GOT3 (cell line): ENCODE data around the gene NELFB.

Experiments
- DNase-seq: peaks from one replicate; lab custom pipeline; 2025; ENCODE audit warnings: mixed read lengths; lab: John Stamatoyannopoulos, UW

Gene NELFB

DNA sequence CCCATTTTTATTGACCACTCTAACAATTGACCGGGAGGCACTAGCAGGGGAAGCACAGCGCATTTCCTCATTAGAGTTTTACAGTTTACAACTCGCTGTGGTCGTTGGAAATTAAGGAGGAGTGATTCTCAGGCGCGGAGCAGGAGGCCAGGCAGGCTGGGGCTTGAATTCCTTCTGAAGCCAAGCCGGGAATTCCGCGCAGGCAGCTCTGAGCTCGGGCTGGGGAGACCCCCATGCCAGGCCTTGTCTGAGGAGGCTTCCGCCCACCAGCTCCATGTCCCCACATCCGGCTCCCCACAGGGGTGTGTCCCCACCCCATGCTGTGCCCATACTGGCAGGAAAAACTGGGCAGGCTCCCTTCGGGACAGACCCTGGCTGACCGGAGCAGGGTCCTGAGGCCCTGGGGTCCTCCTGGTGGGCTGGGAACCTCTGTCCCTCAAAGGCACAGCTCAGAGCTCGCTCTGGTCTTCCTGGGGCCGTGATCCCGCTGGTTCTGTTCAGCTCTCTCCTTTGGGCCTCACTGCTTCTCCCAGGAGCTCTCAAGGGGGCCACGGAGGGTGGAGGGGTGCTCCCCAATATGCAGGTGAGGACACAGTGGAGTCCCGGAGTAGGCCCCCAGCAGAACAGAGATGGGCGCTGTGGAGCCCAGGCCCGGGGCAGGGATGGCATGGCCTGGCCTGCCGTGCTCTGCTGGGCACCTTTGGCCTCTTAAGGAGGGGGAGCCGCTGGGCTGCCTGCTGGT, 48.2 kb downstream of the NELFB start:
- no peak for DNase-seq

DNA sequence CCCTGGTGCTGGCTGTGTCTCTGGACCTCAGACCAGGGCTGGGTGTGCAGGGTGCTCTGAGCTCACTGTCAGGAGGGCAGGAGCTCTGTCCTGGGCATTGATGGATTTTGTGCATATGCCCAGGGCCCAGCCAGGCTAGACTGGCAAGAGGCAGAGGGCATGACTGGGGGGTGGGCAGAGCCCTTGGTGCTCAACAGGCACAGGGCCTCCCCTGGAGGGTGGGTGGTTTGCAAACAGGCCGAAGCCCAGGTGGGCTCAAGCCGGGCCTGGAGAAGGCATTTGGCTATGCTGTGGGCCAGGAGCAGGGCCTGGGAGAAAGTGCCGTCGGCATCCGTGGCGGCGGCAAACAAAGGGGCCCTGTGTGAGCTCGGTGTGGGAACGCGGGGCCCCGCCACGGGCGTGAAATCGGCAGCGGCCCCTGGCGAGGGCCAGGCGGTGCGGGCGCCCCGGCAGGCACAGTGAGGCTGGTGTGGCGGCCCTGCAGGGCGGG, 48.8 kb downstream of the NELFB start:
- DNase-seq = no peak

DNA sequence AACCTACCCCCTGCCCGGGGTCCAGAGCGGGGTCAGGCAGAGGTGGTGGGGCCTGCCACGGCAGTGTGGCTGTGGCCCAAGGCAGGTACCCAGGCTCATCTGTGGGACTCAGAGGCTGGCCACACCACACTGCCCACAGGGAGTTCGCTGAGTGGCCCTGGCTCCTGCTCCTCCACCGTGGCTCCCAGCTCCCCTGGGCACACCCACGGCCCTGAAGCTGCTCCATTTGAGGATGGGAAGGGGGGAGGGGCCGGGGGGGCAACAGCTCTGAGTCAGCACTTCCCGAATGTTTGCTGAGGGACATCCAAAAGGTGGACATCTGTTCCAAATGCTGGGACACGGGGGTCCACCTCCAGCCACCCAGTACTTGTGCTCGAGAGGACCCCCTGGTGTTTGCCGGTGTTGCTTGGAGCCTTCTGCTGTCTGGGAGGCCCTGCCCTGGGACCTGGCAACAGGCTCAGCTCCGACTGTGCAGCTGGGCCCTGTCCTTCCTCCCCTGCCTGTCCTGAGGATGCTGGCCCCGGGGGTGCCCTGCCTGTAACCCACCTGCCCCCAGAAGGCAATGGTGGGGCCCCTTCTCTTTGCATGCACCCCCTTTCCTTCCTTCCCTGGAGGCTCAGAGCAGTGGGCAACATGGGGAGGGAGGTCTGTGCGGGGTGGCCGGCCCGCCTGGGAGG, 49.4 kb downstream of the NELFB start:
- no peak for DNase-seq

DNA sequence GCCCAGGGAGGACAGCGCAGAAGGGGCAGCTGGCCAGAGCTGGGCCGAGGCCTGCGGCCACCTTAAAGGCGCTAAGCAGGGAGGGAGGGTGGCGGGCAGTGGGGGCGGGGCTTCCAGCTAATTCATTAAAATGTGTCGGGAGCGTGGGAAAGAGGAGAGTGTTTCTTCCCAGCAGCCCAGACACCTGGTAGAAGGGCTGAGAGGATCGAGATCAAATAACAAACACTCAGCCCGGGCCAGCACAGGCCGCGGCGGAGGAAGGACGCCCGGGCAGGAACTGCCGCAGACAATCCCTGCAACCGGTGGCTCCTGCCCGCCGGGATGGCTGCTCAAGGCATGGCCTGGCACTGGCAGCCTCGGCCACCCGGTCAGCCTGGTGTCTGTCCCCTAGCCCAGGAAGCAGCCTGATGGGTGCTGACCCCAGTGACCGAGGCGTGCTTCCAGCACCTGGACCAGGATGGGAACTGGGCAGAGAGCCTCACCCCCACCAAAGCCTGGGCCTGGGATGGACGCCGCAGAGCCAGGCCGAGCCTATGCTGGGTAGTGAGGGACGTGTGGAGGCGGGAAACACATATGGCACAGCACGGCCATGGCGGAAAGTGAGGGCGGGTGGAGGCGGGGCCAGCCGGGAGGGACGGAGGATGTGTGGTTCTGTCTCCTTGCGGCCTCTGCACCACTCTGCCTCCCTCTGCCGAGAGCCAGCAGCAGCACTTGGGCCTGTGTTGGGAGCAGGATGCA, 50.1 kb downstream of the NELFB start:
- no peak for DNase-seq

DNA sequence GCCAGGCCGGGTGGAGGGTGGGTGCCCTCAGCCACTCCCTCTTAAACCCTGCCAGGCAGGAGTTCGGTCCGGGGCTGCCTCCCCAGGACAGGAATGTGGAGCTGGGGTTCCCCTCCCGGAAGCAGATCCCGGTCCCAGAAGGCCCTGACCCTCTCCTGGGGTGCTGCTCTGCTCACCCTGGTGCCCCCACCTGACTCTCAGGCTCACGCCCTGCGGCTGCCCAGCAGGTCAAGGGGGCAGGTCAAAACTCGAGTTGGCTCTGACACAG, 50.6 kb downstream of the NELFB start:
- no peak for DNase-seq

DNA sequence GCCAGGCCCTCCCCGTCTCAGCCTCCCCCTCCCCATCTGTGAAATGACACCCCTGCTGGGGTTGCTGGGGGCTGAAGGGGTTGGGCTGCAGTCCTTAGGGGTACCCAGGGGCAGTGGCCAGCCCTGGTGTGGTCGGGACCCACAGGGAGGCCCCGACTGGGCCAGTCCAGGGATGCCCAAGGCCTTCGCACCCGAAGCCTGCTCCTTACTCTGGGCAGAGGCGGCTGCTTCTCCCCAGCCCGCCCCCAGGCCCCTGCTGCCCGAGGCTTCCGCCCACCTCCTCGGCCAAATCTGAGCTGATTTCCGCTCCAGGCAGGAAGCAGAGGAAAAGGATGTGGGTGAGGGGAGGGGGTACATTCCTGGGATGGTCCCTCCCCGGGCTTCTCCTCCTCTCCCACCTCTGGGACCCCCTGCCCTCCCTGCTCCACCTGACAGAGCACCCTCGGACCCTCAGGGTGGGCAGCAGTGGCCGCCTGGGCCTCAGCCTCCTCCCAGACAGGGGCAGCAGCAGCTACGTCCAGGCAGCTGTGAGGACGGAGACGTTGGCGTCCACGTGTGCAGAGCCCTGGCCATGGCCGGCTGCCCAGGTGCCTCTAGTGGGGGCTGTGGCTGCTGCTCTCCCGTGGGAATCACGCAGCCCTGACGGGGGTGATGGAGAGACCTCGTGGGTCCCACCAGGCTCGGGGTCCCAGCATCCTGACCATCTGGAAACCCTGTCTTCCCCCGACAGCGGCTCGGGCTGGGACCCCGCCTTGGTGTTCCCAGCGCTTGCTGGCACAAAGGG, 51.1 kb downstream of the NELFB start:
- no peak for DNase-seq

DNA sequence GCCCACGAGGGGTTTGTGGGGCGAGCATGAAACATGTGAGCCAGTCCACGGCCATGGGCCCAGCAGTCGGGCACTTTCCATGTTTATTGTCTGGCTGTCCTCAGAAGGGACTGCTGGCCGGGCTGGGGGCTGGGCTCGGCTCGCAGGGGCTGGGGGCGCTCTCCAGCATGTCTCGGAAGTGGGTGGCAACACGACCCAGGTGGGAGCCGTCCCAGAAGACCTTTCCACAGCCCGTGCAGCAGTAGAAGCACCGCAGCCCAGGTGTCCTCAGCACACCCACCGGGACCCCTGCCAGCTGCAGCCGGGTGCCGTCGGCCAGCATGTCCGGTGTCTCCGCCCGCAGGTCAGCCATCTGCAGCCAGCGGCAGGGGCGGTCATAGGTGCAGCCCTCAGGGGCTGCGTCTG, 51.7 kb downstream of the NELFB start:
- no peak for DNase-seq

DNA sequence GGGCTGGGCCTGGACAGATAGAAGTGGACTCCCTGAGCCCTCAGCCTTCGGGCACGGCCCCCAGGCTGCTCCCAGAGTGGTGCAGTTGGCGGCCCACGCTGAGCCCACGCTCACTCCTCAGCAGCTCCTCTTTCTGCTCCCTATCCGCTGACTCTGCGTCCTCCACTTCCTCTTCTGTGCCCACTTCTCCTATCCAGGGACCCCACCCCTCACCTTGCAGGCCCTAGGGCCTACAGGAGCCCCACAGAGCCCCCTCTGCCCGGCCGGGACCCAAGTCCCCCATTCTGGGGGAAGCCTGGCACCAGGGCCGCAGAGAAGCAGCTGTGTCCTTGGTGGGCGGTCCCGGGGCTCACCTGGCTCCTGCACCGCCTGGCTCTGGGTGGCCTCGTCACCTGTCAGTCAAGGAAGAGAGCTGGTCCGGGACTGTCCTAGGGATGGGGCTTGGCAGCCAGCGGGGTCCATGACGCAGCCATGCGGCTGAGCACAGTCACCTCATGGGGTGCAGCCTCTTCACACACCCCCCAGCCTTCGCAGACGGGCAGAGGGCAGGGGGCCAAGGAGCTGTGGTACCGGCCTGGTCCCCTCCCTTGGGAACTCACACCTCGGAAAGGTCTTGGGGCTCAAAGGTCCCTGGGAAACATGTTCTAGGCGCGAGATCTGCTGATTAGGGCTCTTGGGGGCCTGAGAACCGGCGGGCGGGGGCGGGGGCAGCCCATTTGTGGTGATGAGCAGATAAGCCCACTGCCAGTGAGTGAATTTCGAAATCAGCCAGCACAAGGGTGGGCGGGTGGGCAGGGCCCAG, 52.3 kb downstream of the NELFB start:
- DNase-seq = no peak

DNA sequence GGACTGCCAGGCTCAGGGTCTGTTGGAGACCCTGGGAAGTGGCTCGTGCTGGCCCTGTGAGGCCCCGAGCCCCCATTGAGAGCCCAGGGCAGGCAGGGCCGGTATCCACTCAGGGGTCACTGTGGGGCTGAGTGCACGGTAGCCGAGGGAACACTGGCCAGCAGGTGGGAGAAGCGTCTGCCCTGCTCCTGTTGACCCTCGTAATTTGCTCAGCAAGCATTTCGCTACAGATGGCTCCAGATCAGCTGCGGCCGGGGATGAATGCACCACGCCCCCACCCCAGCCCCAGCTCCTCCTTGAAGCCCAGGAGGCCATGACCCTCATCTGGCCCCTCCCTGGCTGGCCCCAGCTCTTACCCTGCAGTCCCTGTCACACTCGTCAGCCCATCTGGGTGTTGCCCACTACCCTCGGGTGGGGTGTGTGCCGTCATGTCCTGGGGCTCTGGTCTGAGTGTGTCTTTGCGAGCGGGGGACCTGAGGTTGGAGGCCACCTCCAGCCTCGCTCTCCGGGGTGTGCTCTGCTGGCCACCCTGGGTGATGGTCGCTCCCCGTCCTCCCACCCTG, 53.0 kb downstream of the NELFB start:
- no peak for DNase-seq

DNA sequence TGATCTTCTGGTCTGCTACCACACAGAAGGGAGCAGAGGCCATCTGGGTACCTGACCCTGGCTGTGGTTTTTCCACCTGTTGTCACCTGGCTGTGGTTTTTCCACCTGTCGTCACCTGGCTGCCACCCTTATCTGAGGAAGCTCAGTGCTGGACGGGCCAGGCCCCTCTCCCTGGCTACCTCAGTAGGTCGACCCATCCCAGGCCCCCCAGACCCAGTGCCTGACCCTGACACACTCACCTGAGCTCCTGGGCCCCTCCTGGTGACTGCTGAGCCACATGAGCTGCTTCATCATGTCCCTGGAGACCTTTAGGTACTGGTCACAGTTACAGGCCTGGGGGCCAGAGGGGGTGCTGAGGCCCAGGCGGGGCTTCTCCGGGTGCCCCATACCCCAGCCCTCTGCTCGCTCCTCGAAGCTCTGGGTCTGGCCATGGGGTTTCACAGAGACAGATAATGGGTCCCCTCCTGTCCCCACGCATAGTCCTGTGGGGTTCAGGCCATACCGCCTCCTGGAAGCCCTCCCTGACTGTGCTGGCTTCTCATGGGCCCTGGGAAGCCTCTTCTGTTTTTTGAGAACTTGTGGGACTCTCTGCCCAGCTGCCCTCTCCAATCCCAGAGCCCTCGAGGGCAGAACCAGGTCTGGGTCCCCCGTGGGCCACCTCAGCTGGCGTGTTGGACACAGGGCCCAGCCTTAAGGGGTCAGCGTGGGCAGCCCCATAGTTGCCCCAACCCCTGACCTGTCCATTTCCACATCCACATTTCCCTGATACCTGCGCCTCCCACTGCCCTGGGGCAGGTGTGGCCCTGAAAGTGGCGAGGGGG, 54.5 kb downstream of the NELFB start:
- DNase-seq = no peak

DNA sequence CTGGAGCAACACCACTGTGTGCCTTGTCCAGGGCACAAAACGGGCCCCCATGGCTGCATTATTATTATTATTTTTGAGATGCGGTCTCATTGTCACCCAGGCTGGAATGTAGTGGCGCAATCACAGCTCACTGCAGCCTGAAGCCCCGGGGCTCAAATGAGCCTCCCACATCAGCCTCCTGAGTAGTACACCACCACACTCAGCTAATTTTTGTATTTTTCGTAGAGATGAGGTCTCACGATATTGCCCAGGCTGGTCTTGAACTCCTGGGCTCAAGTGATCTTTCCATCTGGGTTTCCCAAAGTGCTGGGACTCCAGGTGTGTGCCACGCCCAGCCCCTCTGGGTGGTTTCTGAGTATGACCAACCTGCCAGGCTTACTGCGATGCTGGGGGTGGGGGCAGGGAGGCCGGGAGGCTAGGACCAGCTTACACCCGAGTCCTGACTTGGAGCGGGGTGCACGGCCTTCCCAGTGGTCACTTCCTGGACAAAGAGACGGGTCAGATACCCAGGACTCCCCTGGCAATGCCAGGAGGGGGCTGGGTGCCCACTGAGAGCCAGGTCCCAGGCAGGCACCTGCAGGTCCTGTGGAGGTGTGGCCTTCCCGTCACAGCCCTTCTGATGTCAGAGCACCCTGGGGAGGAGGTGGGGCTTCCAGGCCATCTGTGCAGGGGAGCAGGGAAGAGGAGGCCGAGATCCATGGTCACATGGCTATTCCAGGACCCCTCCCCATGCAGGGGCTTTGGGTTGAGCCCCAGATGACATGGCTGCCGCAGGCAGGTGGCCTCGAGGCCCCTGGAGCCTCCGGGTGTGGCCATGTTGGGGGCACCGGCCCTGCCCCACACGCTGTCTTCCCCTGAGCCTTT, 55.3 kb downstream of the NELFB start:
- DNase-seq = no peak

DNA sequence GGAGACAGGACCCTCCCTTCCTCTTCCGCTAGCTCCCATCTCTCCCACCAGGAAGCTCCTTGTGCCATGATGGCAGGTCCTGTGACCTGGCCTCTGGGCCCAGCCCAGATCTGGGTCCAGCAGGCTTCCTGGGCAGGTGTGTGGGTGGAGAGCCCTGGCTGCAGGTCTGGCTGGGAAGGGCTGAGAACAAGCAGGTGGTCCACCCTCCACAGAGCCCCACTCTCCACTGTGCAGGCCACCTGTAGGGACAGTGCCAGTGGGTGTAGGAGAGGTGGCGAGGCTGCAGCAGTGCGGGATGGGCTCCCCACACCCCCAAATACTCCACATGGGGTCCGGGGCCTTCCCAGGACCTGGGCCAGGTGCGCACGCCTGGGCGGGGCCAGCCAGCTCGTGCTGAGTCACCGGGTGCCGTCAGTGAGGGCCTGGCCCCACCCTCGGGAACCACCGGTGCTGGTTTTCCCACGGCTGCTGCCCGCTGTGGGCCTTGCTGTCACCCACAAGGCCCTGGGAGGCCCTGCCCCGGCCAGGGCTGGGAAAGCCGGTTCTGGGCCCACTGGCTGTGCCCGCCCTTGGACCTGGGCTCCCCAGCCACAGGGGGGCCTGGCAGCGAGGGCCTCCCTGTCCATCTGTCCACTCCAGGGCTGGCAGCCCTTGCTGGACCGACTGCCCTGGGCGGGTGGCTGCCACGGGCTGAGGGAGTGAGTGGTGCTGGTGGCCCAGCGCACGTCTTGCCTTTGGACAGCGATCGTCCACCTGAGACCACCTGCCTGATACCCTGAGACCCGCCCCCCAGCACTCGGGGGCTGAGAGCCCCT, 56.3 kb downstream of the NELFB start:
- no peak for DNase-seq

DNA sequence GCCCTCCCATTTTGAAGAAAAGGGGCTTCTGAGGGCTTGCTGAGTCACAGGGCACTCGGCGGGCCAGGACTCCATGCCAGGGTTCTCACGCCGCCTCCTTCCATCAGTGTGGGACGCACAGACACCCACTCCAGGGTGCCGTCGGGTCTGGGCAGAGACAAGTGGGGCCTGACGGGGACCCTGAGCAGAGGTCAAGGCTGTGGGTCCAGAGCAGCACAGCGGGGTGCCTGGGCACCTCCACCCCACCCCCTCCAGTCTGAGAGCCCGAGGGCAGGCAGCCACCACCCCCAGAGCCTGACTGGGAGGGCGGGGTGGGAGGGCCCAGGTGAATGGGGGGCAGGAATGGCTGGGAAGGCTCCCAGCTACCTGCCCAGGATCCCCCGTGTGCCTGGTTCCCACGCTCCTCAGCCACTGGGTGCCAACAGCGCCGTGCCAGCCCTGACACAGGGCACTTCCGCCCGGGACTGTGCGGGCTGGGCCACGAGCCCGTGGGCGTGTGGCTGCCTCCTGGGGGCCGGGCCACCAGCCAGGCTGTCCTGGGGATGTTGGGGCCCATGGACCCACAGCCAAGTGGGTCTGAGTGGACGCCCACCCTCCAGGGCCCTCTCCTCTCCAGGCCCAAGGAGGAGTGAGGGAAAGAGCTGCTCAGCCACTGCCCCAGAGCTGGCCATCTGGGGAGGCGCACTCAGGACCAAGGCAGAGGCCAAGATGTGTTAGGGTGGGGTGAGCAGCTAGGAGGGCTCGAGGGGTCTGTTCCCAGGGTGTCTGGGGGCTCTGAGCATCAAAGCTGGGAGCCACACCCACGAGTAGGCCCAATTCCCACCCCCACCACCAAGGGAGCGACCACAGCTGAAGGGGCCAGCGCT, 57.1 kb downstream of the NELFB start:
- DNase-seq = no peak

DNA sequence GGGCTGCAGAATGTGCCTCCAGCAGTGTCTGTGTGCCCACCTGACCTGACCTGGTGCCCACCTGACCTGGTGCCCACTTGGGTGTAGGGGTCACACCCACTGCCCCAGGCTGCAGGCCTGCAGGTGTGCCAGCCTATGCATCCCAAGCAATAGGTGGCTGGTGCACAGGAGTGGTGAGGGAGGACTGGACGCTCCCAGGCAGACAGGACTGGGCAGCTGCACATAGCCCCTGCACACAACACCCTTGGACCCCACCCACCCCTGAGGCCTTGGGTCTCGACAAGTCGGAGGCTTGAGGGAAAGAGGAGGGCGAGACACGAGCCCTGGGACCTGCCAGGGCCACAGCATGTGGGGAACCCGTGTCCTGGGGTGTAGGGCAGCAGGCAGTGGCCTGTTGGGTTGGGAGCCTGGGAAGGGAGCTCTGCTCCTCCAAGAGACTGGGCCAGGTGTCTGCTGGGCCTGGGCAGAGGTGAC, 57.8 kb downstream of the NELFB start:
- no peak for DNase-seq

DNA sequence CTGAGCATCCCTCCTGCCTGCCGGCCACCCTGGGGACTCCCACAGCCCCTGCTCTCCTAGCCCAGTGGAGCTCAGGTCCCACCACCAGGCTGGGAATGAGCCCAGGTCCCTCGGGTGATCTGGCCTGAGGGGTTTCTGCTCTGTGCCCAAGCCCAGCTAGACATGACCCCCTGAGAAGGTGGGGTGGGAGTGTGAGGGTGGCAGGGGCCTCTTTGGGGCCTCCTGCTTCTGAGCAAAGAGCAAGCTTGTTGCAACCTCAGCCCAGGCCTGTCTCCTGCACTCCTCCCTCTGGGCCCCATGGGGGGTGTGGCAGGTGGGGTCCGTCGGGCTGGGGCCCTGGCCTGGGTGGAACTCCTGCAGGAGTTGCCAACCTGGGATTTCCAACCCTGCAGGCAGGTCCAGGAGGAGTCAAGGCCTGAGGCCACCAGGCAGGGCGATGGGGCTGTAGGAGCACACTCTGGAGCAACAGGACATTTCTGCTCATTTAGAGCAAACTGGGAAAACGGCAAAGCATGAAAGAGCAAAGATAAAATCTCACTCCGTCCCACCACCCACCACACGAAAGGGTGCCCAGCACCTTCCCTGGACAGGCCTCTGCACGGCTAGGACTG, 58.3 kb downstream of the NELFB start:
- DNase-seq = no peak

DNA sequence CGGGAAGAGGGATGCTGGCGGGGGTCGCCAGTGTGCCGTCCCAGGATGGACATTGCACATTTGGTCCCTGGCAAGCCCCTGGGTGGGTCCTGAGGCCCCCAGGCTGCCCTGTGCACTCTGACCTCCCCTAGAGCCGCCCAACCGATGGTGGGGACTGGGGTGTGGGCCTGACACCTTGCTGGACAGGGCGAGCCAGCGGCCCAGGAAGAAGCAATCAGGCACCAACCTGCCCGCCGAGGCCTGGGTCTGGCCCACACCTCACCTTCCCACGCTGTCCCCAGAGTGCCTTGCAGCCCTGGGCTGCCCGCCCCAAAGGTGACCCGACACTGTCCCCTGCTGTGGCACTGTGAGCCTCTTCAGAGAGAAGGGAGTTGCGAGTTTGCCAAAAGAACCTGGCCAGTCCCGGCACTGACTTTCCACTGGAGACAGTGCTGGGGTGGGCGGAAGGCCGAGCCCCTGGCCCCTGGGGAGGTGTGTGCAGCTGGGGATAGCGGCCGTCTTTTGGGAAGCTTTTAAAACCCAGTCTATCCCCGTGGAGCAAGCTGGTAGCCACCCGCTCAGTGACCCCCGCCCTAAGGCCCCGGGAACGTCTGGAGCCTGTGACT, 58.9 kb downstream of the NELFB start:
- DNase-seq = no peak
